Glutamatergic neuron (in vitro differentiated cells): Measurements from ENCODE around the gene OBP2B. TPM values are rescaled to one million over a fixed set of nuclear protein-coding genes. Genes with fewer than 3 reads are reported as not detected.
"Not testable (repeated sequence)": the region's sequence is repeated elsewhere in the genome, so short reads cannot be mapped to it uniquely, and the experiment has no call there.

Experiments
- DNase-seq: peaks from one replicate; pipeline ENCODE4 v3.0.0; 2022
- H3K27ac Mint-ChIP-seq: one replicate; pipeline ENCODE4 v1.8.0; 2020; ENCODE audit warnings: mild to moderate bottlenecking, mixed read lengths, inconsistent platforms; ENCODE audit not compliant: unreplicated experiment
- H3K27me3 Mint-ChIP-seq: one replicate; pipeline ENCODE4 v1.8.0; 2020; ENCODE audit warnings: mild to moderate bottlenecking, moderate library complexity, mixed read lengths, inconsistent platforms; ENCODE audit not compliant: unreplicated experiment
- H3K36me3 Mint-ChIP-seq: one replicate; pipeline ENCODE4 v1.8.0; 2020; ENCODE audit warnings: mild to moderate bottlenecking, mixed read lengths, inconsistent platforms; ENCODE audit not compliant: unreplicated experiment
- H3K4me1 Mint-ChIP-seq: one replicate; pipeline ENCODE4 v1.8.0; 2020; ENCODE audit warnings: mild to moderate bottlenecking, low read depth, mixed read lengths, inconsistent platforms; ENCODE audit not compliant: unreplicated experiment
- H3K4me3 Mint-ChIP-seq: one replicate; pipeline ENCODE4 v1.8.0; 2020; ENCODE audit warnings: mild to moderate bottlenecking, mixed read lengths, inconsistent platforms; ENCODE audit not compliant: unreplicated experiment
- H3K9me3 Mint-ChIP-seq: one replicate; pipeline ENCODE4 v1.8.0; 2020; ENCODE audit warnings: mild to moderate bottlenecking, moderate library complexity, mixed read lengths, inconsistent platforms; ENCODE audit not compliant: unreplicated experiment
- total RNA-seq: library from RNA; stranded (reverse); fragmentation: NEBNext Ultra II Directional; extraction: Animal tissue kit (Norgen Biotek cat#: 25700); gene quantifications from one replicate; pipeline ENCODE4 v1.2.1, GENCODE V29; 2021; ENCODE audit not compliant: unreplicated experiment
- TF ChIP-seq, protein P1 (sequence below): fragments of 200-600 bp; sonication (generic); IDR thresholded peaks from one replicate; pipeline ENCODE4 v1.5.0; 2021; ENCODE audit not compliant: partially characterized antibody, unreplicated experiment

The OBP2B gene
- total RNA-seq, 1 donor from 2014 or later, result not detected

DNA sequence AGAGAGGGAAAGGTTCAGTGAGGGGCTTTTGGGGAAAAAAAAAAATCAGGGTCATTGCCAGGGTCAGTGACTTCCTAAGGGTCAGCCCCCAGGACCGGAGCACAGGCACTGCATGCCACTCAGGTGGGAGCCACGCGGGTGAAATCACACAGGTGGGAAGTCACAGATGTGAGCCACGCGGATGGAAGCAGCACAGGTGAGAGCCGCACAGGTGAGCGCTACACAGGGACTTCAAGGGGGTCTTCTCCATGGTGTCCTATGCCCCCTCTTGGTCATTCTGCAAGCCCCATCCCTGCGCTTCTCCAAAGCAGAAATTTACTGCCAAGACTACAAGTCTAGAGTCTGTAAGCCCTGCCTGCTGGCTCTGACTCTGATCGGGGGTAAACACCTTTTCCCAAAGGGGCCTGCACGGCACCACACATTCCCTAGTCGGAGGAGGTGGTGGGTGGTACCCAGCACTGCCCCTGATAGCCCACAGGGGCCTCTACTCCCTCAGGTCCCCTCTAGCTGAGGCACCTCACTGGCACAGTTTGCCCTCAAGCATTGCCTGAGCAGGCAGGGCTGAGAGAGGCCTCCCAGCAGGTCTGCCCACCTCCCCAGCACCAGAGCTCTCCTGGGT, 18.3 kb upstream of the OBP2B start:
- Mint-ChIP-seq H3K9me3 (peaks cover 9% of the 10 kb centered on the region), H3K27me3 (no peaks in the 10 kb centered on the region), H3K4me1 (peaks cover 9% of the 10 kb centered on the region), H3K36me3 (no peaks in the 10 kb centered on the region), H3K4me3 (no peak overlapping the region), H3K27ac (no peak overlapping the region)
- no peak for DNase-seq
- TF ChIP-seq, protein P1, sequence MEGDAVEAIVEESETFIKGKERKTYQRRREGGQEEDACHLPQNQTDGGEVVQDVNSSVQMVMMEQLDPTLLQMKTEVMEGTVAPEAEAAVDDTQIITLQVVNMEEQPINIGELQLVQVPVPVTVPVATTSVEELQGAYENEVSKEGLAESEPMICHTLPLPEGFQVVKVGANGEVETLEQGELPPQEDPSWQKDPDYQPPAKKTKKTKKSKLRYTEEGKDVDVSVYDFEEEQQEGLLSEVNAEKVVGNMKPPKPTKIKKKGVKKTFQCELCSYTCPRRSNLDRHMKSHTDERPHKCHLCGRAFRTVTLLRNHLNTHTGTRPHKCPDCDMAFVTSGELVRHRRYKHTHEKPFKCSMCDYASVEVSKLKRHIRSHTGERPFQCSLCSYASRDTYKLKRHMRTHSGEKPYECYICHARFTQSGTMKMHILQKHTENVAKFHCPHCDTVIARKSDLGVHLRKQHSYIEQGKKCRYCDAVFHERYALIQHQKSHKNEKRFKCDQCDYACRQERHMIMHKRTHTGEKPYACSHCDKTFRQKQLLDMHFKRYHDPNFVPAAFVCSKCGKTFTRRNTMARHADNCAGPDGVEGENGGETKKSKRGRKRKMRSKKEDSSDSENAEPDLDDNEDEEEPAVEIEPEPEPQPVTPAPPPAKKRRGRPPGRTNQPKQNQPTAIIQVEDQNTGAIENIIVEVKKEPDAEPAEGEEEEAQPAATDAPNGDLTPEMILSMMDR, result no peak

DNA sequence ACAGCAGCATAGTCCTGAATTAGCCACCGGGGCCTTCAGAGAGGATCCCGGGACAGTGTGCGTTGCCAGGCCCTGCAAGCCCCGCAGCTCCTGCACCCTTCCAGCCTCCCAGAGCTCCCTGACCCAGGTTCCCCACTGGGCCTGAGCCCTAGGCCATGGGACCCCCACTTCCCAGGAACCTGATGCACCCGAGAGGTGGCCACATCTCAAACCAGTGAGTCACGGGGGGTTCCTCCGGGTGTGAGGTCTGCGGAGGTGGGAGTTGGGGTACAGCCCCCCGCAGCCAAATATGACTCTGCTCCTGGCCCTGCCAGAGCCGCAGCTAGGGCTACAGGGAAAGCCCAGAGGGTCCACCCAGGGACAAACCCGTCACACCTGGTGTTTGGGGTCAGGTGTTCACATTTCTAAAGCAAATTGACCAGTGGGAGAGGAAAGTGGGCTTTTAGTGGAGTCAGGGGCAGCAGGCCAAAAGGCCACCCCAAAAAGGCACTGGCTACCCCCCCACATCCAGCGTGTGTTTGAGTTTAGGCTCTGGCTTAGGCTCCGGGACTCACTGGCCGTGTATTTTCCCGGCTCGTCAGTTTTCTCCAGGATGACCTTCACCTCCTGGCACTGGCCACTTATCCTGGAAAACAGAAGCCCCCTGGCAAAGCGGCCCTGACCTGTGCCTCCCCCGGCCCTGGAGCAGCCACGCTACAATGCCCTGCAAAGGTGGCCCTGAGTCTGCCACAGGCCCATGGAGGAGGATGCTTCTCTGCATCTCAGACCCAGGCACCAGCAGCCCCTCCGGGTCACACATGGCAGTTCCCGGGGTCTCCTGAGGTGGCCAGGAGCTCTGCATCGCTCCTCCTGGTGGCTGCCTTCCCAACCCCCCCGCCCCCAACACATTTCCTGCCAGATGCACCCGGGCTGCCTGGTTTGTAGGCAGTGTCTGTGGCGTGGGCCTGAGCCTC, 17.4 kb upstream of the OBP2B start:
- Mint-ChIP-seq H3K36me3 (no peaks in the 10 kb centered on the region), H3K9me3 (peaks cover 7% of the 10 kb centered on the region), H3K4me1 (peaks cover 9% of the 10 kb centered on the region), H3K4me3 (no peak overlapping the region), H3K27ac (no peak overlapping the region), H3K27me3 (no peaks in the 10 kb centered on the region)
- TF ChIP-seq, protein P1, result no peak
- no peak for DNase-seq

GRCh38 chr9:133225171-133226011, 16.3 kb upstream of the OBP2B start:
- Mint-ChIP-seq H3K4me1 (peaks cover 9% of the 10 kb centered on the region), H3K9me3 (peaks cover 10% of the 10 kb centered on the region), H3K4me3 (no peak overlapping the region), H3K36me3 (no peaks in the 10 kb centered on the region), H3K27me3 (peaks cover 2% of the 10 kb centered on the region), H3K27ac (no peak overlapping the region)
- DNase-seq, result no peak
- TF ChIP-seq, protein P1, result no peak

DNA sequence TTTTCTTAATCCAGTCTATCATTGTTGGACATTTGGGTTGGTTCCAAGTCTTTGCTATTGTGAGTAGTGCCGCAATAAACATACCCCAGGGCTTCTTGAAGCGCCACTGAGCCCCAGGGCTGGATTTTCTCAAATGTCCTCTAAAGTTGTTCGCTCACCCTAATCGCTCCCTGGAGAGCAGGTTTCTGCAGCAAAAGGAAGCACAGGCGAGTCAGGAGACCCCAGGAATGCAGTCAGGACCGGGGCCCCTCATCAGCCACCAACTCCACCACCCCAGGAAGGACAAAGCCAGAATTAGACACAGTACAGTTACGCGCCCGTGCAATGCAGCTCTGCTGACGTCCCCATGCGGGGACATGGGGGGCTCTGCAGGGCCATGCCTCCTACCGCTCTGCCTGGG, 15.7 kb upstream of the OBP2B start:
- peaks cover 5% of the 10 kb centered on the region for H3K9me3 Mint-ChIP-seq
- peaks cover 2% of the 10 kb centered on the region for H3K27me3 Mint-ChIP-seq
- no peak overlapping the region for H3K4me3 Mint-ChIP-seq
- H3K36me3 Mint-ChIP-seq, result no peaks in the 10 kb centered on the region
- no peak overlapping the region for H3K27ac Mint-ChIP-seq
- peaks cover 9% of the 10 kb centered on the region for H3K4me1 Mint-ChIP-seq
- DNase-seq, result no peak
- TF ChIP-seq, protein P1, result no peak

- H3K36me3 Mint-ChIP-seq, H3K27me3 Mint-ChIP-seq, H3K9me3 Mint-ChIP-seq: not testable (repeated sequence)
- H3K4me3 Mint-ChIP-seq, result peak overlapping the region; percentile 43
- peak; percentile 67 for DNase-seq
- H3K27ac Mint-ChIP-seq, result peak overlapping the region; percentile 45
- peaks cover 11% of the 10 kb centered on the region for H3K4me1 Mint-ChIP-seq
These were observed 14.2 kb upstream of the OBP2B start for GRCh38 chr9:133223159-133223756.

- DNase-seq, H3K4me3 Mint-ChIP-seq, H3K27me3 Mint-ChIP-seq, H3K27ac Mint-ChIP-seq, H3K4me1 Mint-ChIP-seq, H3K36me3 Mint-ChIP-seq, H3K9me3 Mint-ChIP-seq: not testable (repeated sequence)
These were observed 12.9 kb upstream of the OBP2B start for GRCh38 chr9:133221994-133222393.
